Measurements from ENCODE around the gene SMCO4. TPM values are rescaled to one million over a fixed set of nuclear protein-coding genes. Genes with fewer than 3 reads are reported as not detected.

The SMCO4 gene
- total and polyA plus RNA-seq, 2 donors (not counting 1 experiment from before 2014, with no cell fraction given), result 3.6 to 5.1 TPM

- Histone ChIP-seq H3K4me2 (replicated peaks; ENCODE audit: low read depth, low read length, poor library complexity, severe bottlenecking) (no peak overlapping the region), H3K36me3 (replicated peaks in 1 of 2; ENCODE audit: control extremely low read depth in 1 of 2, control insufficient read depth in 1 of 2, extremely low read depth in 1 of 2, insufficient read depth in 2 of 2, low read length in 1 of 2) (no peaks in the 10 kb centered on the region), H3K9me3 (ENCODE audit: control extremely low read depth in 1 of 3, control insufficient read depth in 2 of 3, insufficient read depth in 1 of 3, low read length in 2 of 3) (no peaks in the 10 kb centered on the region), H3K4me1 (ENCODE audit: control insufficient read depth in 2 of 2, insufficient read depth in 2 of 2, low read length in 2 of 2) (no peaks in the 10 kb centered on the region), H3K27me3 (replicated peaks in 1 of 4; ENCODE audit: control extremely low read depth in 1 of 4, control insufficient read depth in 3 of 4, insufficient read depth in 4 of 4, low read length in 3 of 4) (peaks cover 0 to 4% (median 0%) of the 10 kb centered on the region in 4 experiments), H3K9ac (ENCODE audit: low read length) (no peak overlapping the region), H4K20me1 (ENCODE audit: control insufficient read depth, insufficient read depth, low read length, poor library complexity, severe bottlenecking) (no peaks in the 10 kb centered on the region), H2AFZ (ENCODE audit: insufficient read depth, low read depth, low read length, poor library complexity, severe bottlenecking) (no peak overlapping the region), H3K4me3 (ENCODE audit: control extremely low read depth in 1 of 5, extremely low read depth in 1 of 5, insufficient read depth in 1 of 5, low read depth in 2 of 5, low read length in 4 of 5) (no peak overlapping the region), H3K79me2 (ENCODE audit: control insufficient read depth, insufficient read depth, low read length) (no peaks in the 10 kb centered on the region), H3K27ac (ENCODE audit: low read length in 2 of 2) (no peak overlapping the region)
- Mint-ChIP-seq H3K27me3 (peaks cover 14% of the 10 kb centered on the region), H3K9me3 (ENCODE audit: insufficient read depth) (no peaks in the 10 kb centered on the region), H3K4me1 (no peaks in the 10 kb centered on the region), H3K4me3 (no peak overlapping the region), H3K27ac (no peak overlapping the region)
- DNase-seq, result no peak
- ChIA-PET POLR2A (no interaction called here), CTCF (no interaction called here)
- no CpG with 5 or more reads among the region's 3 CpGs for WGBS (ENCODE audit: insufficient coverage)
- no peak for TF ChIP-seq CTCF (IDR thresholded peaks at IDR 0.05)
- no peak for TF ChIP-seq EZH2 (IDR thresholded peaks at IDR 0.05; ENCODE audit: borderline replicate concordance, insufficient read depth, low read depth, low read length, poor library complexity, severe bottlenecking)
- intact Hi-C loops (cut with micrococcal nuclease), result no loop called here
- no peak for ATAC-seq (ENCODE audit: low read depth)
Observed at GRCh38 chr11:93572621-93573020, 29.4 kb upstream of the SMCO4 start.

GRCh38 chr11:93572171-93572570 is 29.0 kb upstream of the SMCO4 start:
- Mint-ChIP-seq H3K4me1 (no peaks in the 10 kb centered on the region), H3K27ac (no peak overlapping the region), H3K4me3 (no peak overlapping the region), H3K27me3 (peaks cover 14% of the 10 kb centered on the region), H3K9me3 (ENCODE audit: insufficient read depth) (no peaks in the 10 kb centered on the region)
- no CpG with 5 or more reads among the region's 1 CpG for WGBS (ENCODE audit: insufficient coverage)
- Histone ChIP-seq H3K4me2 (replicated peaks; ENCODE audit: low read depth, low read length, poor library complexity, severe bottlenecking) (no peak overlapping the region), H3K27me3 (replicated peaks in 1 of 4; ENCODE audit: control extremely low read depth in 1 of 4, control insufficient read depth in 3 of 4, insufficient read depth in 4 of 4, low read length in 3 of 4) (peaks cover 0 to 4% (median 0%) of the 10 kb centered on the region in 4 experiments), H4K20me1 (ENCODE audit: control insufficient read depth, insufficient read depth, low read length, poor library complexity, severe bottlenecking) (no peaks in the 10 kb centered on the region), H2AFZ (ENCODE audit: insufficient read depth, low read depth, low read length, poor library complexity, severe bottlenecking) (no peak overlapping the region), H3K27ac (ENCODE audit: low read length in 2 of 2) (no peak overlapping the region), H3K4me1 (ENCODE audit: control insufficient read depth in 2 of 2, insufficient read depth in 2 of 2, low read length in 2 of 2) (no peaks in the 10 kb centered on the region), H3K4me3 (ENCODE audit: control extremely low read depth in 1 of 5, extremely low read depth in 1 of 5, insufficient read depth in 1 of 5, low read depth in 2 of 5, low read length in 4 of 5) (no peak overlapping the region), H3K36me3 (replicated peaks in 1 of 2; ENCODE audit: control extremely low read depth in 1 of 2, control insufficient read depth in 1 of 2, extremely low read depth in 1 of 2, insufficient read depth in 2 of 2, low read length in 1 of 2) (no peaks in the 10 kb centered on the region), H3K9me3 (ENCODE audit: control extremely low read depth in 1 of 3, control insufficient read depth in 2 of 3, insufficient read depth in 1 of 3, low read length in 2 of 3) (no peaks in the 10 kb centered on the region), H3K79me2 (ENCODE audit: control insufficient read depth, insufficient read depth, low read length) (no peaks in the 10 kb centered on the region), H3K9ac (ENCODE audit: low read length) (no peak overlapping the region)
- no peak for DNase-seq
- ATAC-seq (ENCODE audit: low read depth), result no peak
- intact Hi-C loops (cut with micrococcal nuclease), result no loop called here
- ChIA-PET CTCF (no interaction called here), POLR2A (no interaction called here)
- TF ChIP-seq CTCF (IDR thresholded peaks at IDR 0.05) (no peak), EZH2 (IDR thresholded peaks at IDR 0.05; ENCODE audit: borderline replicate concordance, insufficient read depth, low read depth, low read length, poor library complexity, severe bottlenecking) (no peak)
